PC-9 (cell line): ENCODE data around the gene ZFR2. TPM values are rescaled to one million over a fixed set of nuclear protein-coding genes. Genes with fewer than 3 reads are reported as not detected.

ENCODE experiments used
- BruUV-seq: library from RNA; stranded (reverse); fragments of 400-500 nt; replicated peaks from 2 replicates; lab custom pipeline; 2021; lab: Mats Ljungman, UMichigan
- CTCF ChIA-PET: fragments of 300-600 bp; sonication (Branson Sonifier 250); formaldehyde crosslinking; loops from one replicate; lab custom pipeline; 2022; ENCODE audit warnings: antibody characterized with exemption; lab: Charles Lee
- POLR2A ChIA-PET: fragments of 300-600 bp; sonication (Branson Sonifier 250); formaldehyde crosslinking; loops from one replicate; lab custom pipeline; 2022; ENCODE audit warnings: antibody characterized with exemption; ENCODE audit not compliant: unreplicated experiment; lab: Charles Lee
- DNase-seq, 2 experiments: peaks; one replicate each; pipeline versions ENCODE4 v3.0.0 to v3.0.0-alpha.2; 2015 to 2022; ENCODE audit warnings: mixed read lengths in 1 of 2
- H2AFZ ChIP-seq: fragments of 200-600 bp; sonication (generic); 2 replicates; pipeline ENCODE4 v1.8.1; 2017; ENCODE audit warnings: antibody characterized with exemption
- H3F3A ChIP-seq: fragments of 200-600 bp; sonication (generic); 2 replicates; pipeline ENCODE4 v1.8.1; 2017; ENCODE audit warnings: antibody characterized with exemption, mild to moderate bottlenecking, low read depth; ENCODE audit not compliant: insufficient read depth
- H3K27ac ChIP-seq: fragments of 200-600 bp; sonication (generic); 2 replicates; pipeline ENCODE4 v1.6.1; 2016; ENCODE audit warnings: mixed run types
- H3K27me3 ChIP-seq: fragments of 200-600 bp; sonication (generic); 2 replicates; pipeline ENCODE4 v1.6.1; 2016; ENCODE audit warnings: low read depth, mixed run types; ENCODE audit not compliant: insufficient read depth
- H3K36me3 ChIP-seq: fragments of 200-600 bp; sonication (generic); 2 replicates; pipeline ENCODE4 v1.6.1; 2016; ENCODE audit warnings: low read depth, mixed run types
- H3K4me1 ChIP-seq: fragments of 200-600 bp; sonication (generic); replicated peaks from 2 replicates; pipeline ENCODE4 v1.6.1; 2016; ENCODE audit warnings: mixed run types; ENCODE audit not compliant: insufficient read depth
- H3K4me2 ChIP-seq: fragments of 200-600 bp; sonication (generic); 2 replicates; pipeline ENCODE4 v1.6.1; 2017; ENCODE audit warnings: mixed run types
- H3K4me3 ChIP-seq: fragments of 200-600 bp; sonication (generic); 2 replicates; pipeline ENCODE4 v1.6.1; 2016; ENCODE audit warnings: mixed run types
- H3K79me2 ChIP-seq: fragments of 200-600 bp; sonication (generic); 2 replicates; pipeline ENCODE4 v1.6.1; 2017; ENCODE audit warnings: low read depth, mixed run types
- H3K9me2 ChIP-seq: fragments of 200-600 bp; sonication (generic); 2 replicates; pipeline ENCODE4 v1.8.1; 2017; ENCODE audit warnings: mild to moderate bottlenecking; ENCODE audit not compliant: insufficient read depth
- H3K9me3 ChIP-seq: fragments of 200-600 bp; sonication (generic); 2 replicates; pipeline ENCODE4 v1.8.1; 2016; ENCODE audit warnings: low read depth; ENCODE audit not compliant: insufficient read depth
- H4K20me1 ChIP-seq: fragments of 200-600 bp; sonication (generic); 2 replicates; pipeline ENCODE4 v1.8.1; 2017; ENCODE audit not compliant: insufficient read depth
- EZH2 ChIP-seq: fragments of 200-600 bp; sonication (generic); IDR thresholded peaks from 2 replicates; pipeline ENCODE4 v1.8.0; 2017; ENCODE audit warnings: antibody characterized with exemption, low read depth
- intact Hi-C: fragments of 100-400 bp; cut with micrococcal nuclease; formaldehyde crosslinking; loops from one replicate; pipeline ENCODE4 v1.10.0; 2022; ENCODE audit not compliant: unreplicated experiment
- total RNA-seq: library from RNA; stranded (reverse); gene quantifications from 2 replicates; pipeline ENCODE4 v1.2.3, GENCODE V29; 2021
- TF ChIP-seq, protein P1 (sequence below): fragments of 200-600 bp; sonication (generic); conservative IDR thresholded peaks from 2 replicates; pipeline ENCODE4 v1.6.1; 2017; ENCODE audit warnings: mixed run types, antibody characterized with exemption, mild to moderate bottlenecking, moderate library complexity

The ZFR2 gene
- total RNA-seq, 1 experiment from 2014 or later: not detected

GRCh38 chr19:3893509-3894179 lies 24.8 kb upstream of the ZFR2 start:
- H3K27ac ChIP-seq: no peak overlapping the region
- TF ChIP-seq, protein P1, sequence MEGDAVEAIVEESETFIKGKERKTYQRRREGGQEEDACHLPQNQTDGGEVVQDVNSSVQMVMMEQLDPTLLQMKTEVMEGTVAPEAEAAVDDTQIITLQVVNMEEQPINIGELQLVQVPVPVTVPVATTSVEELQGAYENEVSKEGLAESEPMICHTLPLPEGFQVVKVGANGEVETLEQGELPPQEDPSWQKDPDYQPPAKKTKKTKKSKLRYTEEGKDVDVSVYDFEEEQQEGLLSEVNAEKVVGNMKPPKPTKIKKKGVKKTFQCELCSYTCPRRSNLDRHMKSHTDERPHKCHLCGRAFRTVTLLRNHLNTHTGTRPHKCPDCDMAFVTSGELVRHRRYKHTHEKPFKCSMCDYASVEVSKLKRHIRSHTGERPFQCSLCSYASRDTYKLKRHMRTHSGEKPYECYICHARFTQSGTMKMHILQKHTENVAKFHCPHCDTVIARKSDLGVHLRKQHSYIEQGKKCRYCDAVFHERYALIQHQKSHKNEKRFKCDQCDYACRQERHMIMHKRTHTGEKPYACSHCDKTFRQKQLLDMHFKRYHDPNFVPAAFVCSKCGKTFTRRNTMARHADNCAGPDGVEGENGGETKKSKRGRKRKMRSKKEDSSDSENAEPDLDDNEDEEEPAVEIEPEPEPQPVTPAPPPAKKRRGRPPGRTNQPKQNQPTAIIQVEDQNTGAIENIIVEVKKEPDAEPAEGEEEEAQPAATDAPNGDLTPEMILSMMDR: no peak
- TF ChIP-seq EZH2: no peak
- ChIA-PET POLR2A (no interaction called here), CTCF (interaction anchor here (0.6 kb wide), 1 partner anchor 17 kb away, joined by 3 read pairs; no protein-coding TSS in a partner anchor)
- no peaks in the 10 kb centered on the region for H3F3A ChIP-seq
- no peaks in the 10 kb centered on the region for H4K20me1 ChIP-seq
- no peaks in the 10 kb centered on the region for H3K36me3 ChIP-seq
- no peaks in the 10 kb centered on the region for H3K9me2 ChIP-seq
- H3K4me2 ChIP-seq: no peak overlapping the region
- no TSS peak for BruUV-seq
- H3K79me2 ChIP-seq: no peaks in the 10 kb centered on the region
- H2AFZ ChIP-seq: no peak overlapping the region
- no peak overlapping the region for H3K4me3 ChIP-seq
- H3K27me3 ChIP-seq: peaks cover 19% of the 10 kb centered on the region
- no peaks in the 10 kb centered on the region for H3K4me1 ChIP-seq
- no peaks in the 10 kb centered on the region for H3K9me3 ChIP-seq
- intact Hi-C loops: no loop called here
- DNase-seq: no peak

DNA sequence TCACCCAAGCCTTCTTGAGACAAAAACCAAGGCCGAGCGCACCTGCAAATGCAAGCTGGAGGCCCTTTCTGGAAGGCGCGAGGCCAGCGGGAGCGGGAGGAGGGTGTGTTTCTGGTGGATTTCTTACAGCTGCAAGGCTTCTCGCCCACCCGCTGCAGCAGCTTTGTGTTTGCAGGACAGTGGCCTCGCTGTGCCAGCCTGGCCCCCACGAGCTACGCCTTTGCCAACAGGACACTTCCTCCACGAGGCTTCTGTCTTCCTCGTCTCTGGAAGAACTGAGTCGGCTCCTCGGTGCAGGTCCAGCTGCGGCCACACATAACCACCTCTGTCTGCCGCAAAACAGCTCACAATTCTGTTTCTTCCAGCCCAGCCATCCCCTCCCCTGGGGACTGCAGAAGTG lies 21.8 kb upstream of the ZFR2 start:
- BruUV-seq: no TSS peak
- Histone ChIP-seq H3K9me2 (no peaks in the 10 kb centered on the region), H3K9me3 (no peaks in the 10 kb centered on the region), H2AFZ (no peak overlapping the region), H3K4me1 (no peaks in the 10 kb centered on the region), H3K36me3 (no peaks in the 10 kb centered on the region), H3F3A (no peaks in the 10 kb centered on the region), H3K27me3 (peaks cover 14% of the 10 kb centered on the region), H3K4me3 (no peak overlapping the region), H3K79me2 (no peaks in the 10 kb centered on the region), H3K4me2 (no peak overlapping the region), H4K20me1 (no peaks in the 10 kb centered on the region), H3K27ac (no peak overlapping the region)
- ChIA-PET CTCF (no interaction called here), POLR2A (no interaction called here)
- DNase-seq: no peak
- intact Hi-C loops: no loop called here
- TF ChIP-seq EZH2: no peak
- TF ChIP-seq, protein P1: no peak

DNA sequence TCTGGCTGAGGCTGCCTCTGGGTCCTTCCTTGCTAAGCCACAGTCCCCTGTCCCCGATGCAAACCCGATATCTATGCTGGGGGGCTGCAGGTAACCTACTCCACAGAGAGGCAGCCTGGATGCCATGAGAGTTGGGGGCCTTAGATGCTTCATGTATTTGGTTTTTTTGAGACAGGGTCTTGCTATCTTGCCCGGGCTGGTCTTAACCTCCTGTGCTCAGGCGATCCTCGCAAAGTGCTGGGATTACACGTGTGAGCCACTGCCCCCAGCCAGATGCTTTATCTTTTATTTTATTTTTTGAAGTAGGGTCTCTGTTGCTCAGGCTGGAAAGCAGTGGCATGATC lies 13.2 kb upstream of the ZFR2 start:
- ChIA-PET POLR2A (no interaction called here), CTCF (no interaction called here)
- Histone ChIP-seq H3K27me3 (no peaks in the 10 kb centered on the region), H3K27ac (no peak overlapping the region), H3K4me2 (no peak overlapping the region), H4K20me1 (no peaks in the 10 kb centered on the region), H3K36me3 (no peaks in the 10 kb centered on the region), H3F3A (no peaks in the 10 kb centered on the region), H2AFZ (no peak overlapping the region), H3K4me3 (no peak overlapping the region), H3K79me2 (no peaks in the 10 kb centered on the region), H3K4me1 (no peaks in the 10 kb centered on the region), H3K9me3 (no peaks in the 10 kb centered on the region), H3K9me2 (no peaks in the 10 kb centered on the region)
- intact Hi-C loops: no loop called here
- TF ChIP-seq, protein P1: no peak
- TF ChIP-seq EZH2: no peak
- BruUV-seq: no TSS peak
- DNase-seq: no peak
